ENCODE measurements around the gene PCDH11X.
"Not testable (repeated sequence)": the region's sequence is repeated elsewhere in the genome, so short reads cannot be mapped to it uniquely, and the experiment has no call there.

The PCDH11X gene, protein sequence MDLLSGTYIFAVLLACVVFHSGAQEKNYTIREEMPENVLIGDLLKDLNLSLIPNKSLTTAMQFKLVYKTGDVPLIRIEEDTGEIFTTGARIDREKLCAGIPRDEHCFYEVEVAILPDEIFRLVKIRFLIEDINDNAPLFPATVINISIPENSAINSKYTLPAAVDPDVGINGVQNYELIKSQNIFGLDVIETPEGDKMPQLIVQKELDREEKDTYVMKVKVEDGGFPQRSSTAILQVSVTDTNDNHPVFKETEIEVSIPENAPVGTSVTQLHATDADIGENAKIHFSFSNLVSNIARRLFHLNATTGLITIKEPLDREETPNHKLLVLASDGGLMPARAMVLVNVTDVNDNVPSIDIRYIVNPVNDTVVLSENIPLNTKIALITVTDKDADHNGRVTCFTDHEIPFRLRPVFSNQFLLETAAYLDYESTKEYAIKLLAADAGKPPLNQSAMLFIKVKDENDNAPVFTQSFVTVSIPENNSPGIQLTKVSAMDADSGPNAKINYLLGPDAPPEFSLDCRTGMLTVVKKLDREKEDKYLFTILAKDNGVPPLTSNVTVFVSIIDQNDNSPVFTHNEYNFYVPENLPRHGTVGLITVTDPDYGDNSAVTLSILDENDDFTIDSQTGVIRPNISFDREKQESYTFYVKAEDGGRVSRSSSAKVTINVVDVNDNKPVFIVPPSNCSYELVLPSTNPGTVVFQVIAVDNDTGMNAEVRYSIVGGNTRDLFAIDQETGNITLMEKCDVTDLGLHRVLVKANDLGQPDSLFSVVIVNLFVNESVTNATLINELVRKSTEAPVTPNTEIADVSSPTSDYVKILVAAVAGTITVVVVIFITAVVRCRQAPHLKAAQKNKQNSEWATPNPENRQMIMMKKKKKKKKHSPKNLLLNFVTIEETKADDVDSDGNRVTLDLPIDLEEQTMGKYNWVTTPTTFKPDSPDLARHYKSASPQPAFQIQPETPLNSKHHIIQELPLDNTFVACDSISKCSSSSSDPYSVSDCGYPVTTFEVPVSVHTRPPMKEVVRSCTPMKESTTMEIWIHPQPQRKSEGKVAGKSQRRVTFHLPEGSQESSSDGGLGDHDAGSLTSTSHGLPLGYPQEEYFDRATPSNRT (N-terminal part only)

DNA sequence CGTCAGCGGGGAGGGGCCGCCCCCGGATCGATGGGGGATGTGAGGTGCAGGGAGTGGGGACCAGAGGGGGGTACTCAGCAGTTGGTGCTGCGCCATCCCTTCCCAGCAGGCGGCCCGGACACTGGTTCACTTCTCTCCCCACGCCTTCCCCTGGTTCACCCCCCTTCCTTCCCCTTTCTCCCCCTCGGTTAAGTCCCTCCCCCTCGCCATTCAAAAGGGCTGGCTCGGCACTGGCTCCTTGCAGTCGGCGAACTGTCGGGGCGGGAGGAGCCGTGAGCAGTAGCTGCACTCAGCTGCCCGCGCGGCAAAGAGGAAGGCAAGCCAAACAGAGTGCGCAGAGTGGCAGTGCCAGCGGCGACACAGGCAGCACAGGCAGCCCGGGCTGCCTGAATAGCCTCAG, at the start of gene PCDH11X:
TSS of gene PCDH11X (plus strand) at position 241 of the 400 bp plus-strand sequence. CDS start 56,130 bp downstream, outside the sequence.
- DNase-seq = not testable (repeated sequence)

DNA sequence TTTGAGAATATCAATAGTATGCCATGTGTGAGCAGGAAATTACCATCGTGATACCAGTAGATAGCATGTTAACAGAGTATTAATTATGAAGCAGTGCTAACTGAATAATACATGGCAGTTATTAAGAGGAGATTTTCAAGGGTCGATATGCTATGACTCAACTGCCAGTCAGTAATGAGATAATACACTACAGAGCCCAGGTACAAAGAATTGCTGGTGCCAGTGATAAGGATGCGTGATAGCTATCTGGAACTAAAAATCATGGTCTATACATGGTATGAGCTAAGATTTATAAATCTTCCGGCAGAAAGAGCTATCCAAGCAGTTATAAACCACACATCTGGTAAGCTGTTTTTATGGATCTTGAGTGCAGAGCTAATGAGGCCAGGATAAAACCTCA, 31.7 kb upstream of the PCDH11X start:
- DNase-seq = not testable (repeated sequence)

DNA sequence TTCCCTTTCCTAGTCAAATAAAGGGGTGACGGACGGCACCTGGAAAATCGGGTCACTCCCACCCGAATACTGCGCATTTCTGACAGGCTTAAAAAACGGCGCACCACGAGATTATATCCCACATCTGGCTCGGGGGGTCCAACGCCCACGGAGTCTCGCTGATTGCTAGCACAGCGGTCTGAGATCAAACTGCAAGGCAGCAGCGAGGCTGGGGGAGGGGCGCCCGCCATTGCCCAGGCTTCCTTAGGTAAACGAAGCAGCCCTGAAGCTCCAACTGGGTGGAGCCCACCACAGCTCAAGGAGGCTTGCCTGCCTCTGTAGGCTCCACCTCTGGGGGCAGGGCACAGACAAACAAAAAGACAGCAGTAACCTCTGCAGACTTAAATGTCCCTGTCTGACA, 26.2 kb upstream of the PCDH11X start:
- not testable (repeated sequence) for DNase-seq

DNA sequence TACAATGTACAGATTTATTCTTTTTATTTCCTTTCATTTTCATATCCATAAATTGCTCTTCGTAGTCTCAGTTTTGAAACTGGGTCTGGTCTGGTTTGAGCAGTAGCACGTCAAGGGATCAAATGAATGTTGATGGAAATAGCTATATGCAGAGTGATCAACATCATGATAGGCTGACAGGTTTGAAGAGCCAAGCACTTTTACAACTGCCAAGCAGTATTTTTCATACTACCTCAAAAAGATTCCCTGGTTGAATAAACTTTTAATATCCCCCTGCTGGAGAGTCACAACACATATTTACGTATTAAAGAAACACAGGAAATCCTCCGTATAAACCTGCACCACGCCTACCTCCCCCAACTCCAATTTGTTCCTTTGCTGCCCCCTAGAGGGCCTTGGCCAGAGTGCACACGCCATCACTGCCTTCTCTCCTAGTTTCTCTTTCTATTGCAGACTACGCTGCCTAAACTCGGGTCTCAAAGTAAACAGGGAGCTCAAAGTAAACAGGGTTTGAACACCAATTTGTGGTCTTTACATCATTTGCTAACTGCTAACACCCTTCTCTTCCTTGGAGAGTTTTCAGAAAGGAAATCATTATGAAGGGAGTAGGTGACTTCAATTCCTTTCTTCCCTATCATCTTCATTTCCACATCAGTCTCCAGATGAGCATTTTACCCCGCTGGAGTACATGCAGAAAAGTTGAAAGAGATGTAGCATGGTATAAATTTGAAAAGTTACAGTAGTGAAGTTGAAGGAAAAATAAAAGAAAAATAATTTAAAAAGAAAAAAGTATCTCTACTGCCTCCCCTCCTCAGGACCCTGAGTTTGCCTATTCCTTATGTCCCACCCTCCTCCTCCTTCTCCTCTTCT, 8.3 kb upstream of the PCDH11X start:
- DNase-seq = not testable (repeated sequence)

DNA sequence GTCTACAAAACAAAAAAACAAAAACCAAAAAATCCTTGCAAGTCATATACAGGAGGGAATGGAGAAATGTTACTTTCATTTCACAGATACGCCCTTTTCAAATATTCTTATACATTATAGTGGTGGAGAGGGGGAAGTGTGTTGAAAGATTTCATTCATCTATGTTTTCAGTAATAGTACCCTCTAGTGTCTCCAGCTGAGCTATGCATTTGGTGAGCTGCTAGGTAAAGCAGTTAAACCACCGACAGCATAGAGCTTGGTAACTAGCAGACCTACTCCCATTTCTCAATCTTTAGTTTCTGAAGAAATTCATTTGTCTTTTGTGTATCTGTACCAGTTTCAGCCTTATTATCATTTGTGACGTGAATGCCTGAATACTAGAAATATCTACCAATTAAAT, 5.2 kb upstream of the PCDH11X start:
- not testable (repeated sequence) for DNase-seq

DNA sequence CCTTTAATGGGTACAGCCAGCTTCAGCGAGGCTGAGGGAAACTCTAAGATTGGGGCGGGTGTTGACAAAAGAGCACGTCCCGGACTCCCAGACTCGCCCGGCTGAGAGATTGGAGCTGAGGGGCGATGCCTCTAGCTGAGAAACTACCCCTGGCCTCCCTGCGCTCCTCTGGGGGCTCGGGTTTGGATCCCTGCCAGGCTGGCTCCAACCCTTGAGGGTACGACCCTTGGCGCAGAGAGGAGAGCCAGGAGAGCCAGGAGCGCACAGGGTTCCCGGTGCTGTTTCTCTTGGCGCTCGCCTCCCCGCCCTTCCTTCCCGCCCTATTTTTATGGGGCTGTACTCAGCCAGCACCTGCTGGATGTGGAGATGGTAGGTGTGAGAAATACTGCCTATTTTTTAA, 833 bp downstream of the PCDH11X start:
- not testable (repeated sequence) for DNase-seq

DNA sequence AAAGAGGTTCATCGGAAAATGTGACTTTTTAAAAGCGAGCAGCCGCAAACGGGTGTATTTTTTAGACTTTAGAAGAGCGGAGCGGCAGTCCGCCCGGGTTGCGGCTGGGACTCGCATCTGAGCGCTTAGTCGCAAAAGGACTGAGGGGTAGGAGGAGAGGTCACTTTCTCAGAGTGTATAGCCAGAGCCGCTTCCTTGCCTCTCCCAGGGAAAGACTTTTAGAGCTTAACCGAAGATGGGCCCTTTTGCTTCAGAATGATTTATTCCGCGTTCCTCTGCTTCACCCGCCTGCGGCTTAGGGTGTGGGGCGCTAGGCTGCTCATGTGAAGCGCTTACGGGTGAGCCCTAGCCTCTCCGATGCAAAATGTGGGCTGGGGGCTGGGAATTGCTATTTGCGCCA, 1.5 kb downstream of the PCDH11X start:
- DNase-seq = not testable (repeated sequence)

DNA sequence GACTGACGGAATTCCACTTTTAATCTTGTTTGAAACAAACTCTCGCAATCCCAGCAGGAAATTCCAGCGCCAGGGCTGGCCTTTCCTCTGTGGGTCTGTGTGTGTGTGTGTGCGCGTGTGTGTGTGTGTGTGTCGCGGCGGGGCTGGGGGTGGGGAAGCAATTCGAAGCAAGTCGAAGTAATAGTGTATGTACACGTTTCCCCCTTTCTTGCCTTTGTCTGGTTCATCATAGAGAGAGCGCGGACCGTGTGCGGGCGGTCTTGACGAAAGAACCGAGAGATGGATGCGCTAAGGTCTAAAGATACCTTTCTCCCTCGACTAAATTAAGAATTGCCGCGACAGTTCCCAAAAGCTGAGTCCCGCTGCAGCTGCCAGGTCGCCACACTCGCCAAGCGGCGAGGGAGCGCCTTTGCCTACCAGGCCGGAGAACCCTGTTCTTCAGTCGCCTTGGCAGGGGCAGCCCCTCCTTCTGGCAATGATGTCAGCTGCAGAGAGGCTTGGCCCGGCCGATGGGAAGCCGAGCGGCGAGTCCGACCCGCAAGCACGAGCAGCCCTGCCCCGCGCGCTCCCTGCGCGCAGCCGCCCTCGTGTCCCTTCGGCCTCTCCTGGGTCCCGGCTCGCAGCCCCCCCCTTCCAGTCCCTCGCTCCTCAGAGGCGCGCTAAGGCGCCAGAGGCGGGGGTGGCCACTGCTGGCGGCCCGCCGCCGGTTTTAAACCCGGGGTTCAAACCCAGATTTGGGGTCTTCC, 2.6 kb downstream of the PCDH11X start:
- DNase-seq = not testable (repeated sequence)

DNA sequence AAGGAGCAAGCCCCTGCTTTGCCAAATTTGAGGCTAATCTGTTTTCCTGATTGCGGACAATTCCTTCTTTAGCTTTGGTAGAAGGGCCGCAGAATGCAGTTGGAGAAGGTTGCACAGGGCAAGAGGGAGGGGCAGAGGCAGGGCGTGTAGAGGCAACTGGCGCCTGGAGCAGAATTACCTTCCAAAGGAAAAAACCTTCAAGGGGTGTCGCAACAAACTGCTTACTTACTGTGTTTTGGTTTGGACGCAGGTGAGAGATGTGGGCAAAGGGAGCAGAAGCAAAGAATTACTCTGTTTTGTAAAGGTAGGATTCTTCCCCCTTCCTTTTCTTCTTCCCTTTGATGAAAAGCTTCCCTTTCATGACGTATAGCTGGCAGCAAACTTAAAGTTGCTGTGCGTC, 3.6 kb downstream of the PCDH11X start:
- DNase-seq = not testable (repeated sequence)

DNA sequence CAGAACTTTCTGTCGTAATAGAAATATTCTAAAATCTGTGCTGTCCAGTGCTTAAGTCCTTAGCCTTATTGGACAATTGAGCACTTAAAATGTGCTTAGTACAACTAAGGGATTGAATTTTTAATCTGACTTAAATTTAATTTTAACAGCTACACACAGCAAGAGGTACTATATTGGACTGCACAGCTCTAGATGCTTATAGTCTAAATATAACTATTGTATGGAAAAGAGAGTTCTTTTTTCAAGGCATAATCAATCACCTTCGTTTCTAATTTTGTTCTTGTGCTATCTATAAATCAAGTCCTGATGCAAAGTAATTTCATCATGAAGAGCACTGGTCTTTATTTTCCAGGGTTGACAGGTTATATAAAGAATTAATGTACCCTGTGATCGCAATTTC, 38.4 kb downstream of the PCDH11X start:
- not testable (repeated sequence) for DNase-seq

DNA sequence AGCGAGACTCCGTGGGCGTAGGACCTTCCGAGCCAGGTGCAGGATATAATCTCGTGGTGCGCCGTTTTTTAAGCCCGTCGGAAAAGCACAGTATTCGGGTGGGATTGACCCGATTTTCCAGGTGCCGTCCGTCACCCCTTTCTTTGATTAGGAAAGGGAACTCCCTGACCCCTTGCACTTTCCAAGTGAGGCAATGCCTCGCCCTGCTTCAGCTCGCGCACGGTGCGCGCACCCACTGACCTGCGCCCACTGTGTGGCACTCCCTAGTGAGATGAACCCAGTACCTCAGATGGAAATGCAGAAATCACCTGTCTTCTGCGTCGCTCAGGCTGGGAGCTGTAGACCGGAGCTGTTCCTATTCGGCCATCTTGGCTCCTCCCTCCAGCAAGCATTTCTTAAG, 46.1 kb downstream of the PCDH11X start:
- DNase-seq = not testable (repeated sequence)

All from SIG-M5 (cell line).